ENCODE results near the gene GREB1. TPM values are rescaled to one million over a fixed set of nuclear protein-coding genes. Genes with fewer than 3 reads are reported as not detected.

GREB1 gene
- total RNA-seq, 1 experiment from 2014 or later: 0.37 TPM

DNA sequence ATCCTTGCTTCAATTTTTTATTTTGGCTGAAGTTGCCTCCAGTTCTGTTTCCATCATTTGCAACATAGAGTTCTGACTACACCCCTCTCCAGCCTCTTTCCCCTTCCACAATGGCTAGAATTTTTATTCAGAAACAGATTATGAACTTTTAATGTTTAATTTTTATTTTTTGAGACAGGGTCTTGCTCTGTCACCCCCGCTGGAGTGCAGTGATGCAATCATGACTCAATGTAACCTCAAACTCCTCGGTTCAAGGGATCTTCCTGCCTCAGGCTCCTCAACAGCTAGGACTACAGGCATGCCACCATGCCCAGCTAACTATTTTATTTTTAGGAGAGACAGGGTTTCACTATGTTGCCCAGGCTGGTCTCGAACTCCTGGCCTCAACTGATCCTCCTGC is 133.3 kb downstream of the GREB1 start:
- ChIA-PET CTCF (no interaction called here), POLR2A (ENCODE audit: unreplicated experiment) (no interaction called here)
- Histone ChIP-seq H3F3A (ENCODE audit: insufficient read depth, low read depth) (peaks cover 9% of the 10 kb centered on the region), H3K79me2 (ENCODE audit: low read depth) (no peaks in the 10 kb centered on the region), H3K9me2 (ENCODE audit: insufficient read depth) (no peaks in the 10 kb centered on the region), H3K4me2 (no peak overlapping the region), H3K4me3 (no peak overlapping the region), H2AFZ (no peak overlapping the region), H3K9me3 (ENCODE audit: insufficient read depth, low read depth) (no peaks in the 10 kb centered on the region; the same call in 1 of the 2 replicates), H3K36me3 (ENCODE audit: low read depth) (no peaks in the 10 kb centered on the region), H3K4me1 (replicated peaks; ENCODE audit: insufficient read depth) (peaks cover 47% of the 10 kb centered on the region), H3K27me3 (ENCODE audit: insufficient read depth, low read depth) (no peaks in the 10 kb centered on the region), H4K20me1 (ENCODE audit: insufficient read depth) (no peaks in the 10 kb centered on the region), H3K27ac (no peak overlapping the region)
- peak in 1 of 2 experiments; percentile 15 for DNase-seq
- TF ChIP-seq EZH2 (IDR thresholded peaks at IDR 0.05; ENCODE audit: low read depth): no peak
- no peak for TF ChIP-seq CTCF (conservative IDR thresholded peaks at IDR 0.05)
- intact Hi-C loops (cut with micrococcal nuclease; ENCODE audit: unreplicated experiment): no loop called here
- no TSS peak for BruUV-seq (replicated peaks)

GRCh38 chr2:11667866-11668637 is 134.2 kb downstream of the GREB1 start:
- ChIA-PET CTCF (no interaction called here), POLR2A (ENCODE audit: unreplicated experiment) (no interaction called here)
- H3K4me3 ChIP-seq: no peak overlapping the region
- no peaks in the 10 kb centered on the region for H3K9me2 ChIP-seq (ENCODE audit: insufficient read depth)
- no TSS peak for BruUV-seq (replicated peaks)
- intact Hi-C loops (cut with micrococcal nuclease; ENCODE audit: unreplicated experiment): no loop called here
- no peaks in the 10 kb centered on the region for H3K9me3 ChIP-seq (ENCODE audit: insufficient read depth, low read depth)
- no peaks in the 10 kb centered on the region for H3K79me2 ChIP-seq (ENCODE audit: low read depth)
- no peaks in the 10 kb centered on the region for H3K36me3 ChIP-seq (ENCODE audit: low read depth)
- H2AFZ ChIP-seq: no peak overlapping the region
- no peaks in the 10 kb centered on the region for H4K20me1 ChIP-seq (ENCODE audit: insufficient read depth)
- TF ChIP-seq CTCF (conservative IDR thresholded peaks at IDR 0.05) (no peak), EZH2 (IDR thresholded peaks at IDR 0.05; ENCODE audit: low read depth) (no peak)
- H3F3A ChIP-seq (ENCODE audit: insufficient read depth, low read depth): peaks cover 8% of the 10 kb centered on the region
- no peak overlapping the region for H3K4me2 ChIP-seq
- no peaks in the 10 kb centered on the region for H3K27me3 ChIP-seq (ENCODE audit: insufficient read depth, low read depth)
- H3K4me1 ChIP-seq (replicated peaks; ENCODE audit: insufficient read depth): peaks cover 44% of the 10 kb centered on the region
- H3K27ac ChIP-seq: no peak overlapping the region
- DNase-seq: no peak

GRCh38 chr2:11669454-11670291 is 135.8 kb downstream of the GREB1 start, which contains the start of gene NTSR2:
TSS of gene NTSR2 (minus strand) at chr2:11670195. CDS start at chr2:11670129, 66 bp downstream.
- CTCF ChIA-PET: no interaction called here
- no peak within 1 kb of the TSS for H3K4me2 ChIP-seq

More at GRCh38 chr2:11669454-11670291, 135.8 kb downstream of the GREB1 start, which contains the start of gene NTSR2:
- H3K9me3 ChIP-seq (ENCODE audit: insufficient read depth, low read depth): 0 out of 2 replicates have a peak, but pooled peaks cover 6% of the 10 kb centered on the region
- TF ChIP-seq CTCF (conservative IDR thresholded peaks at IDR 0.05) (no peak), EZH2 (IDR thresholded peaks at IDR 0.05; ENCODE audit: low read depth) (no peak)
- no peak within 1 kb of the TSS for H3K4me3 ChIP-seq
- POLR2A ChIA-PET (ENCODE audit: unreplicated experiment): no interaction called here
- intact Hi-C loops (cut with micrococcal nuclease; ENCODE audit: unreplicated experiment): no loop called here
- H3K27me3 ChIP-seq (ENCODE audit: insufficient read depth, low read depth): no peaks in the 10 kb centered on the region
- no peak for DNase-seq
- no peak within 1 kb of the TSS for H3K27ac ChIP-seq
- no peaks in the 10 kb centered on the region for H3K9me2 ChIP-seq (ENCODE audit: insufficient read depth)
- no TSS peak for BruUV-seq (replicated peaks)
- H3K36me3 ChIP-seq (ENCODE audit: low read depth): no peaks in the 10 kb centered on the region
- peaks cover 4% of the 10 kb centered on the region; the same call in 1 of the 2 replicates for H3F3A ChIP-seq (ENCODE audit: insufficient read depth, low read depth)
- H4K20me1 ChIP-seq (ENCODE audit: insufficient read depth): no peaks in the 10 kb centered on the region
- no peak within 1 kb of the TSS for H2AFZ ChIP-seq
- peaks cover 28% of the 10 kb centered on the region for H3K4me1 ChIP-seq (replicated peaks; ENCODE audit: insufficient read depth)
- H3K79me2 ChIP-seq (ENCODE audit: low read depth): no peaks in the 10 kb centered on the region
